Endodermal cell (in vitro differentiated cells): ENCODE data around the gene MANBA. TPM values are rescaled to one million over a fixed set of nuclear protein-coding genes. Genes with fewer than 3 reads are reported as not detected.

Experiments used
- DNase-seq: peaks from one replicate; pipeline ENCODE4 v3.0.0-alpha.2; 2017
- H3K27ac ChIP-seq: 2 replicates; pipeline ENCODE4 v1.5.1; 2013; ENCODE audit warnings: mild to moderate bottlenecking, low read depth, low read length, moderate library complexity
- H3K27me3 ChIP-seq: 2 replicates; pipeline ENCODE4 v1.6.1; 2013; ENCODE audit warnings: mild to moderate bottlenecking, low read length, moderate library complexity; ENCODE audit not compliant: insufficient read depth, control insufficient read depth, poor library complexity, severe bottlenecking
- H3K36me3 ChIP-seq: 2 replicates; pipeline ENCODE4 v1.7.0; 2013; ENCODE audit warnings: mild to moderate bottlenecking, low read length, moderate library complexity; ENCODE audit not compliant: control insufficient read depth, insufficient read depth
- H3K4me1 ChIP-seq: one replicate; pipeline ENCODE4 v1.7.0; 2013; ENCODE audit warnings: low read length; ENCODE audit not compliant: control insufficient read depth, insufficient read depth
- H3K4me3 ChIP-seq: 2 replicates; pipeline ENCODE4 v1.5.1; 2013; ENCODE audit warnings: mild to moderate bottlenecking, low read length, moderate library complexity
- H3K9ac ChIP-seq: 2 replicates; pipeline ENCODE4 v1.6.1; 2013; ENCODE audit warnings: mild to moderate bottlenecking, low read length, moderate library complexity; ENCODE audit not compliant: poor library complexity, severe bottlenecking; ENCODE audit errors: extremely low read depth
- H3K9me3 ChIP-seq: 2 replicates; pipeline ENCODE4 v1.6.1; 2013; ENCODE audit warnings: mild to moderate bottlenecking, low read length, moderate library complexity; ENCODE audit not compliant: control insufficient read depth
- H3K27ac Mint-ChIP-seq: 2 replicates; pipeline ENCODE4 v1.8.0; 2020; ENCODE audit warnings: mixed read lengths
- H3K27me3 Mint-ChIP-seq: 2 replicates; pipeline ENCODE4 v1.8.0; 2021; ENCODE audit warnings: mild to moderate bottlenecking, mixed read lengths; ENCODE audit not compliant: insufficient read depth
- H3K36me3 Mint-ChIP-seq: 2 replicates; pipeline ENCODE4 v1.8.0; 2020; ENCODE audit warnings: low read depth, mixed read lengths
- H3K4me1 Mint-ChIP-seq: 2 replicates; pipeline ENCODE4 v1.8.0; 2020; ENCODE audit warnings: mixed read lengths
- H3K4me3 Mint-ChIP-seq: 2 replicates; pipeline ENCODE4 v1.8.0; 2020; ENCODE audit warnings: mild to moderate bottlenecking, moderate library complexity, mixed read lengths
- H3K9me3 Mint-ChIP-seq: 2 replicates; pipeline ENCODE4 v1.8.0; 2020; ENCODE audit warnings: mild to moderate bottlenecking, mixed read lengths
- WGBS, 2 experiments: methylation state at CpG; one replicate each; pipeline versions ENCODE4 v1.1.5 to v1.1.7; 2013; ENCODE audit warnings: missing lambda C conversion rate in 2 of 2, mixed read lengths in 1 of 2; ENCODE audit not compliant: insufficient coverage in 1 of 2, insufficient read length in 1 of 2; 5-methylcytosine and 5-hydroxymethylcytosine counted together
- total RNA-seq, 2 donors: library from RNA; stranded (reverse); fragmentation: NEBNext Ultra II Directional in 1 of 2; extraction: Animal tissue kit (Norgen Biotek cat#: 25700) in 1 of 2; gene quantifications; 2 replicates in 1 of 2; 3 replicates in 1 of 2; pipeline ENCODE4 v1.2.1, GENCODE V29; 2021
- TF ChIP-seq, protein P1 (sequence below): fragments of 200-600 bp; sonication (generic); conservative IDR thresholded peaks from 2 replicates; pipeline ENCODE4 v1.5.0; 2021; ENCODE audit warnings: antibody characterized with exemption, mild to moderate bottlenecking

The MANBA gene
- total RNA-seq, 2 donors from 2014 or later, result 30.4 to 32.0 TPM

DNA sequence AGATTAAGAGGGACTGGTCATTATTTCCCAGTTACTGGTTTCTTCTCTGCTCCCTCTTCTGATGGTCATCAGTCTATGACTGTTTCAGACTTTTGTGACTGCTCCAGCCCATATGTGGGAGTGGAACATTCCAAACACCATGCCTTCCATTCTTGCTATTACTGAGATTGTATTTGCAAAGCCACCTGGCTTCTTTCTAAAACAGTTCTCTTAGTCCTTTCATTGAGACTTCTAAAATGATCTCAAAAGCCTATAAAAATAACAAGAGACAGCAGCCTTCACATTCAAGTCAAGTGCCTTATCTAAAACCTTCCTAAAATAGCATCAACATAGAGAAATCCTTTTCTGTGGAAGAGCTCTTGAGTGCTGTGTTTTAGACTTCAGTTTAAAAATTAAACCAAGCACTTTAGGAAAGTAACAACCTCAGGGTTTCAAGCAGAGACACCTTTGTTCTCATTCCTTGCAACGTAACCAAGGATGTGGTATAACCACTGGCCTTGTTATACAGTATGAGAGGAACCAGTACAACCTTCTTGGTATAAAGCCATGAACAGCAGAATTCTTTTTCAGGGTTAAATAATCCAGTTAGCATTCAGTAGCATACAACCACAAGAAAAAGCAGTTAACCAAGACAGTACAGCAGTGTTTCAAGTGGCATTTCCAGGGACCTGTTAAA lies 162.5 kb downstream of the MANBA start:
- Mint-ChIP-seq H3K4me1 (no peaks in the 10 kb centered on the region), H3K27ac (no peak overlapping the region)
- no peak overlapping the region for H3K4me3 ChIP-seq

DNA sequence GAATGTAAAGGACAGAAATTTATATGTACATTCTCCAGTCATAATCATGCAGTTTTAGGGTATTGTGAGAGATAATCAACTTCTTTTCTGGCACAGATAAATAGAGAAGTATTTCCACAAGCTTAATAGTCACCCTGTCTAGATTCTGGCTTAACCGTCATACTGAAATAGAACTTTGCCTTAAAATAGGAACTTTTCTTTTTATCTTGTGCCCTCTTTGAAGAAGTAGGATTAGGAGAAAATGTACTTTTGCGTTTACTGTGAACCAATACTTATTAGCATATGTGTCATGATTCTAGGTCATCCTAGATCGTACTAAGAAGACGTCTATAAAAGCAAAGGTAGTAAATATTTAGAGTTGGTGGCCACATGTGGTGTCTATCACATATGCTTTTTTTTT lies 164.2 kb downstream of the MANBA start:
- TF ChIP-seq, protein P1, sequence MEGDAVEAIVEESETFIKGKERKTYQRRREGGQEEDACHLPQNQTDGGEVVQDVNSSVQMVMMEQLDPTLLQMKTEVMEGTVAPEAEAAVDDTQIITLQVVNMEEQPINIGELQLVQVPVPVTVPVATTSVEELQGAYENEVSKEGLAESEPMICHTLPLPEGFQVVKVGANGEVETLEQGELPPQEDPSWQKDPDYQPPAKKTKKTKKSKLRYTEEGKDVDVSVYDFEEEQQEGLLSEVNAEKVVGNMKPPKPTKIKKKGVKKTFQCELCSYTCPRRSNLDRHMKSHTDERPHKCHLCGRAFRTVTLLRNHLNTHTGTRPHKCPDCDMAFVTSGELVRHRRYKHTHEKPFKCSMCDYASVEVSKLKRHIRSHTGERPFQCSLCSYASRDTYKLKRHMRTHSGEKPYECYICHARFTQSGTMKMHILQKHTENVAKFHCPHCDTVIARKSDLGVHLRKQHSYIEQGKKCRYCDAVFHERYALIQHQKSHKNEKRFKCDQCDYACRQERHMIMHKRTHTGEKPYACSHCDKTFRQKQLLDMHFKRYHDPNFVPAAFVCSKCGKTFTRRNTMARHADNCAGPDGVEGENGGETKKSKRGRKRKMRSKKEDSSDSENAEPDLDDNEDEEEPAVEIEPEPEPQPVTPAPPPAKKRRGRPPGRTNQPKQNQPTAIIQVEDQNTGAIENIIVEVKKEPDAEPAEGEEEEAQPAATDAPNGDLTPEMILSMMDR, result no peak
- no peaks in the 10 kb centered on the region for H3K4me1 Mint-ChIP-seq
- WGBS, 2 experiments, result 94 to 95% methylated on average over 2 to 4 of the region's 4 CpGs
- no peak overlapping the region for H3K4me3 Mint-ChIP-seq
- Histone ChIP-seq H3K27me3 (no peaks in the 10 kb centered on the region), H3K36me3 (peaks cover 3% of the 10 kb centered on the region), H3K4me1 (no peaks in the 10 kb centered on the region), H3K9ac (no peak overlapping the region), H3K27ac (no peak overlapping the region), H3K4me3 (no peak overlapping the region), H3K9me3 (peaks cover 5% of the 10 kb centered on the region)
- H3K9me3 Mint-ChIP-seq, result no peaks in the 10 kb centered on the region
- H3K27me3 Mint-ChIP-seq, result no peaks in the 10 kb centered on the region
- no peak for DNase-seq
- H3K36me3 Mint-ChIP-seq, result peaks cover under 1% of the 10 kb centered on the region
- H3K27ac Mint-ChIP-seq, result no peak overlapping the region

More for the DNA sequence above, 162.5 kb downstream of the MANBA start:
- no peaks in the 10 kb centered on the region for H3K27me3 Mint-ChIP-seq
- TF ChIP-seq, protein P1, result no peak
- H3K9me3 Mint-ChIP-seq, result no peaks in the 10 kb centered on the region
- H3K9ac ChIP-seq, result no peak overlapping the region
- no peaks in the 10 kb centered on the region for H3K9me3 ChIP-seq
- H3K36me3 Mint-ChIP-seq, result no peaks in the 10 kb centered on the region
- H3K27ac ChIP-seq, result no peak overlapping the region
- H3K4me3 Mint-ChIP-seq, result no peak overlapping the region
- 97 to 100% methylated on average over 1 of the region's 1 CpG for WGBS, 2 experiments
- H3K27me3 ChIP-seq, result no peaks in the 10 kb centered on the region
- no peak for DNase-seq
- H3K4me1 ChIP-seq, result no peaks in the 10 kb centered on the region
- peaks cover 3% of the 10 kb centered on the region for H3K36me3 ChIP-seq

DNA sequence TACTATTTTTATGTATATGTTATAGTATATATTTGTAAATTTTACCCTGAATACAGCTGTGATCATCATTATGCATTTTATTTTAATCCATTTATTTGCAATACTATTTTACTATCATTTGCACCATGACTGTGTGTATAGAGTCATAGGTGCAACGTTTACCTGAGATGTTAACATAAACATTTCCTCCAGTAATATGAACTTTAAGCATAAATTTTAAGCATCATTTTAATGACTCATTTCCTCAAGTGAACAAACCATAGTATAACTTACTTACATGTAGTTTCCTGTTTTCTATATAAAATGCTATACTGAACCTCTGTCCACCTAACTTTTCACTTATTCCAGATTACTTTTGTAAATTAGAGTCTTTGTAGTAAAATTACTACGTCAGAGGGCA lies 166.8 kb downstream of the MANBA start:
- Mint-ChIP-seq H3K27me3 (no peaks in the 10 kb centered on the region), H3K4me3 (no peak overlapping the region)
- WGBS, 2 experiments, result 63 to 69% methylated on average over 1 to 2 of the region's 2 CpGs

More for the DNA sequence above, 166.8 kb downstream of the MANBA start:
- Histone ChIP-seq H3K4me3 (no peak overlapping the region), H3K36me3 (peaks cover 3% of the 10 kb centered on the region), H3K9me3 (peaks cover 11% of the 10 kb centered on the region), H3K27ac (no peak overlapping the region), H3K4me1 (no peaks in the 10 kb centered on the region), H3K9ac (no peak overlapping the region), H3K27me3 (no peaks in the 10 kb centered on the region)
- Mint-ChIP-seq H3K27ac (no peak overlapping the region), H3K36me3 (peaks cover 2% of the 10 kb centered on the region), H3K9me3 (peaks cover 8% of the 10 kb centered on the region), H3K4me1 (no peaks in the 10 kb centered on the region)
- no peak for DNase-seq
- TF ChIP-seq, protein P1, result no peak
